Urothelium cell line (cell line): ENCODE results near the gene DOCK3.
"Not testable (repeated sequence)": the region's sequence is repeated elsewhere in the genome, so short reads cannot be mapped to it uniquely, and the experiment has no call there.

ENCODE experiments used
- DNase-seq: peaks from one replicate; pipeline ENCODE4 v3.0.0; 2011; ENCODE audit warnings: low spot score, mixed read lengths
- FAIRE-seq: peaks from 2 replicates; lab custom pipeline; 2011; peaks lifted over from hg19 to GRCh38; lab: Jason Lieb, UNC

DOCK3 gene

GRCh38 chr3:50792568-50792967 lies 117.8 kb downstream of the DOCK3 start:
- FAIRE-seq (no peak), DNase-seq (no peak)

GRCh38 chr3:50803805-50804204 lies 129.1 kb downstream of the DOCK3 start:
- DNase-seq, FAIRE-seq: not testable (repeated sequence)

- FAIRE-seq, DNase-seq: not testable (repeated sequence)
Observed at GRCh38 chr3:50804376-50804775, 129.6 kb downstream of the DOCK3 start.

GRCh38 chr3:50805321-50805720 lies 130.6 kb downstream of the DOCK3 start:
- no peak for DNase-seq
- no peak for FAIRE-seq

GRCh38 chr3:50806031-50806430 lies 131.3 kb downstream of the DOCK3 start:
- no peak for DNase-seq
- no peak for FAIRE-seq

GRCh38 chr3:50806806-50807205 lies 132.1 kb downstream of the DOCK3 start:
- DNase-seq (peak; percentile 63), FAIRE-seq (peak; percentile 74)

GRCh38 chr3:50807266-50807665 lies 132.5 kb downstream of the DOCK3 start:
- FAIRE-seq: peak; percentile 63

GRCh38 chr3:50811893-50812292 lies 137.2 kb downstream of the DOCK3 start:
- no peak for FAIRE-seq
- no peak for DNase-seq

More at GRCh38 chr3:50807266-50807665, 132.5 kb downstream of the DOCK3 start:
- DNase-seq: peak; percentile 41

GRCh38 chr3:50815844-50816243 lies 141.1 kb downstream of the DOCK3 start:
- FAIRE-seq: no peak
- no peak for DNase-seq

- DNase-seq: no peak
- FAIRE-seq: no peak
Observed at GRCh38 chr3:50816894-50817293, 142.2 kb downstream of the DOCK3 start.

- DNase-seq: no peak
- no peak for FAIRE-seq
Observed at GRCh38 chr3:50817756-50818529, 143.2 kb downstream of the DOCK3 start.

- FAIRE-seq (no peak), DNase-seq (no peak)
Observed at GRCh38 chr3:50819882-50820281, 145.2 kb downstream of the DOCK3 start.

- DNase-seq: no peak
- FAIRE-seq: no peak
Observed at GRCh38 chr3:50825841-50826240, 151.1 kb downstream of the DOCK3 start.

GRCh38 chr3:50830451-50830850 lies 155.7 kb downstream of the DOCK3 start:
- no peak for FAIRE-seq
- DNase-seq: no peak

- DNase-seq, FAIRE-seq: not testable (repeated sequence)
Observed at GRCh38 chr3:50831009-50831408, 156.3 kb downstream of the DOCK3 start.

- DNase-seq (no peak), FAIRE-seq (no peak)
Observed at GRCh38 chr3:50840983-50841489, 166.3 kb downstream of the DOCK3 start.

- no peak for FAIRE-seq
Observed at GRCh38 chr3:50848308-50848707, 173.6 kb downstream of the DOCK3 start.

GRCh38 chr3:50850639-50851511 lies 176.1 kb downstream of the DOCK3 start:
- DNase-seq (no peak), FAIRE-seq (no peak)

More at GRCh38 chr3:50848308-50848707, 173.6 kb downstream of the DOCK3 start:
- DNase-seq: no peak

- DNase-seq (no peak), FAIRE-seq (no peak)
Observed at GRCh38 chr3:50853936-50854335, 179.2 kb downstream of the DOCK3 start.

- FAIRE-seq (no peak), DNase-seq (no peak)
Observed at GRCh38 chr3:50862221-50862620, 187.5 kb downstream of the DOCK3 start.

GRCh38 chr3:50873376-50874157 lies 198.8 kb downstream of the DOCK3 start:
- no peak for FAIRE-seq
- no peak for DNase-seq
